ENCODE measurements around the gene MED27.
A peak's percentile ranks its signal among the peaks of the same experiment; 100 is the strongest.

MED27 gene

GRCh38 chr9:132079391-132080091, at the start of gene MED27:
MED27 (minus strand) TSS chr9:132079867; CDS start chr9:132079844, 23 bp downstream.
- peak; percentile 90 for DNase-seq (ENCODE audit: low read depth in 2 of 2)

DNA sequence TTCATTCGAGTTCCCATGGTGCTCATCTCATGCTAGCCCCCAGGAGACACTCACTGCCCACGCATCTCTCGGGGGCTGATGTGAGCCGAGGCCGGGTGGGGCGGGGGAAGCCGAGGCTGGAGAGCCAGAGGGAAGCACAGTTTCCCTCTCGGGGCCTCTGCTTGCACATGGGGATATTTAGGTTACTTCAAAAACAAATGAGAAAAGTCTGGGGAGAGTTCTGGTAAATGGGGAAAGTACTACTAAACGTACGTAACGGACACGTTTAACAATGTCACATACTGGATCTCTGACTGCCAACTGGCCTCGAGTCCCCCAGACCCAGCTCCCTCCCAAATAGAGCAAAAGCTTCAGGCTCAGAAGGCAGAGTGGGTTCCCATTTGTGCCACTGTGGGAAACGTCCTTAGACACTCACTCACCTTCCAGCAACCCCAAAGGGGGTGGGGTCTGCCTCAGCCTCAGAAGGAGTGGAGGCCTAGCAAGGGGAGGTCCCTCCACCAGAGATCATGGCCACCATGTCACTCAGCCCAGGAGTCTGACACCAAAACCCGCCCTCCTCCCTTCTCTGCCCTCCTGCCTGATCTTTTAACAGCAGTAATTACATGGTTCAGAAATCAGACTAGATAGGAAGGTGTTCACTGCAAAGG, 48.3 kb upstream of the MED27 start:
- DNase-seq (ENCODE audit: low read depth in 2 of 2): no peak

DNA sequence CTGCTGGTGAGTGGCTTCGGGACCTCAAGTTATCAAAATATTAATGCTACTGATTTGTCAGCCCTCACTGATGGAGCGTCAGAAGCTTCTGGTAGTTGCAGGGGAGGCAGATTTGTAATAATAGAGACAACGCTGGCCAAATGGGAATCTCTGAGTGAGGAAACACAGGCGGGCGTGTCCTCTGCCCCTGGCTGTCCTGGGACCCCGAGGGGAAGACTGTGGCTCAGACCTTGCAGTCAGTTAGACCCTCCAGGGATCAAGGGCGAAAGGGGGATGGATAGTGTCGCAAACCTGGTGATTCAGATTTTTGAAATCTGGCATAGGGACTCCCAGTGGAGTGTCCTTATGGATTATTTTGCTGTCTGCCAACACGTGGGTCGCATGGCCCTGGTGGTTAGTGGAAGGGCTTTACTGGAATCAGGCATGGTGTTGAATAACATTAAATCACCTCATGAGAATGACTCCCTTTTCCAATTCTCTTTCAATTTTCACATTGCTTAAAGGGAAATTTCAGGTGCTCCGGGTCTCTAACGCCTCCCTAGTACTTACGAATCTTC, 47.1 kb upstream of the MED27 start:
- DNase-seq (ENCODE audit: low read depth in 2 of 2): no peak

DNA sequence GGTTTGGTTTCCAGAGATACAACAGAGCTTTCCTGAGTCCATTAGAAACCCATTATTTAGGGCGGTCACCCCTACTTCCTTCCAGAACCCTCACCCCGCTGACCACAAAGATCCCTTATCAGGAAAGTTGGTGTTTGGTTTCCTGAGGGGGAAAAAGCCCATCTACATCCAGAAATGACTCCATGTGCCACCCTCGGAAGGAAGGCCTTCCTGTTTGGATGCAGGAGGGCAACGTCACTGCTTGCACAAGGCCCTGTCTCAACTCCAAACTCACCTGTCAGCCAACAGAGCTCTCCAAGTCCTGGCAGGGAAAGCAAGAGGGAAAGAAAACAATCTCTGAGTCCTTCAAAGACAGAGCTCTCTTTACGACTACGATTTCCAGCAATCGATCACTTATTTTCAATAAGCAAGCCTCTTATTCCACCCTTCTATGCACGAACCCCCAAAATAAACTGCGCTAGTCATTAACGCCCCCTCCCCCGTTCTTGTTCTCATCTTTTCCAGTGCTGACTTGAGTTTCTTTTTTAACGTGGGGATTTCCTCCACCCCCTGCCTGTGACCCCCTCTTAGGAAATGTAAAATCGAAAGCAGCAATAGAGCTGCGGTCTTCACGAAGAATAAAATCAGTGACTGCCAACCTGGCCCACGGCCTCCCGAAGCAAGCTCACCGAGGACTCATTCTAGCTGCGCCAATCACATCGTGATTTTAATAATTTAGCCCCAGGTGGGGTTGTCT, 46.4 kb upstream of the MED27 start:
- peak; percentile 1 to 13 for DNase-seq (ENCODE audit: low read depth in 2 of 2)

GRCh38 chr9:132125361-132125760, 45.7 kb upstream of the MED27 start:
- no peak for DNase-seq (ENCODE audit: low read depth in 2 of 2)

GRCh38 chr9:132124800-132125199, 45.1 kb upstream of the MED27 start:
- DNase-seq (ENCODE audit: low read depth in 2 of 2): no peak

DNA sequence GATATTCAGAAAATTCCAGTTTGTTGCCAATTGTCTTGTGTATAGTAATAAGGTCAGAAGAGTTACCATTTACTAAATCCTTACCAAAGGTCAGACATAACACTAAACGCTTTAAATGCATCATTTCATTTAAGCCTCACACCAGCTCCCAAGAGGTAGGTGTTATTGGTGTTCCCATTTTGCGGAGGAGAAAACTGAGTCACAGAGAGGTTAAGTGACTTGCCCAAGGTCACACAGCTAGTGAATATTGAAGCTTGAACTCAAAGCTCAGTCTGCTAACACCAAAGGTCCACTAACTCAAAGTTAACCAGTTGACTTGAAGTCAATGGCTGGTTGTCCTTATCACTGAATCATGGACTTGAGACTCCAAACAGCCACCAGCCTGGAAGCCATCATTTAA, 41.4 kb upstream of the MED27 start:
- no peak for DNase-seq (ENCODE audit: low read depth in 2 of 2)

DNA sequence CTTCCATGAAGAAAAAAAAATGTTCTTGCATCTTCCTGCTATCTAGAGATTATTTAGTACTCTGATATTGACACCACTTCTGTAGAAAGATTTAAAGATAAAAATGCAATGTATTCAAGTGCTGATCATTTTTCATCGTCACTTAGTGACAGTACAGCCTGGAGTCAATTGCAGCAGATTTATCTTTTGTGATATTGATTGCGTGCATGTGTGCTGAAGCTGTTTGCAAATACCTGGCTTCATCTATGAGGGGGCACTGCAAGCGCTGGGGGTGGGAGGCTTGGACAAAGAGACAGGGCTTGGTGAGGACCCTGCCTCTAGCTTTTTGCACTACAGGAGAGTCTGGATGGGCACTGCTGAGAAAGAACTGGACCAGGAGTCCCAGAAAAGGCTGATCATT, 38.0 kb upstream of the MED27 start:
- no peak for DNase-seq (ENCODE audit: low read depth in 2 of 2)

- no peak for DNase-seq (ENCODE audit: low read depth in 2 of 2)
Observed at GRCh38 chr9:132116583-132116982, 36.9 kb upstream of the MED27 start.

DNA sequence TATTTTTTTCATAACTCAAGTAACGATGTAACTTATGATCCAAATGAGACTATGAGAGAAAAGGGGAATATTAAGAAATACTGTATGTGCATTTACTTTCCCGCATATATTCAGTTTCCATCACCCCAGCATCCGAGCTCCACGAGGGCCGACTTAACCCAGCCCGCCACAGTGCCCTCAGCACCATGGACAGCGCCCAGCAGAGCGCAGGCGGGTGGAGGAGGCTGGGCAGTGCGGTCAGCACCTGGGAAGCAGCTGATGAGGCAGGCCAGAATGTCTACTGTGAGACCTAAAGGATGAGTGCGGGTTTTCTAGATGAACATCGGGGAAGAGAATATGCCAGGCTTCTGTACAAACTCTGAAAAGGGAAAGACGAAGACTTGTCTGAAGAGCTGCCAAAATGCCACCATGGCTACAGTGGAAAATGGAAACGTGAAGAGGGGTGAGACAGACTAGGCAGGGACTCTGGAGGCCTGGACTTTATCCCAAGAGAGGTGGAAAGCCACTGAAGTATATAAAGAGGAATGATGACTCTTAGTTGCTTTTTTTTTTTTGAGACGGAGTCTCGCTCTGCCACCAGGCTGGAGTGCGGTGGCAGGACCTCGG, 34.5 kb upstream of the MED27 start:
- DNase-seq (ENCODE audit: low read depth in 2 of 2): no peak

DNA sequence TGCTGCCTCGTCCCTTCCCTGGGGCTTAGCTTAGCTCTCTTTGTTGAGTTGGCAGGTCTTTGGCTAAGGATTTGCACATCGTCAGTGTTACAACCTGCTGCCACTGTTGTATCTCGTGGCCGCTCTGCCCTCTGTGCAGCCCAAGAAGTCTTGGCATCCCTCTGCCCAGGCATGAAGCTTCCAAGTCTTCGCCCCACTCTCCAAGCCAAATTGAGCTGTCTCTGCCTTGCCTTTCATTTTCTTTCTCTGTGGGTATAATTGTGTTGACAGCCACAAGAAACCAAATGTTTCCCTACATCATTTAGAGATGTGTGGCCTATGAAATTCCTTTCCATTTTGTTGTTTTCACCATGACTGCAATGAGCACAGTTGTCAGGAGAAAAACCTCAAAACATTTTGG, 29.6 kb upstream of the MED27 start:
- DNase-seq (ENCODE audit: low read depth in 2 of 2): no peak

- DNase-seq (ENCODE audit: low read depth in 2 of 2): no peak
Observed at GRCh38 chr9:132108728-132109127, 29.1 kb upstream of the MED27 start.

GRCh38 chr9:132099741-132100407, 20.2 kb upstream of the MED27 start:
- no peak for DNase-seq (ENCODE audit: low read depth in 2 of 2)

DNA sequence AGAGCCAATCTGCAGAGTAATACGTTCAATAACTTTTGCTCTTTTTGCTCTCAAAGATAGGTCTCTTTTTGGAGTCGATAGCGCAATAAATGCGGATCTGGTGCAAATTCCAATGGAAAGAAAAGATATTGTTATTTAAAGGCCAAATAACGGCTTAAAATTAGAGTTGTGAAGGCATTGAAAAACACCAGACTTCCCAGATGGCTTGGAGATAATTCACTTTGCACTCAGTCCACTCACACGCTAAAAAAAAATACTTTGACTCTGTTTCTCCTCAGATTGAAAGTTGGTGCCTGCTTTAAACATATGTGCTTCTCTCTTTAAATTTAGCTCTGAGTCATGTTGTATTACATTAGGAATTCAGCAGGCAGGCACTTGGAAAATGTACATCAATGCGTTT, 19.5 kb upstream of the MED27 start:
- DNase-seq (ENCODE audit: low read depth in 2 of 2): no peak

DNA sequence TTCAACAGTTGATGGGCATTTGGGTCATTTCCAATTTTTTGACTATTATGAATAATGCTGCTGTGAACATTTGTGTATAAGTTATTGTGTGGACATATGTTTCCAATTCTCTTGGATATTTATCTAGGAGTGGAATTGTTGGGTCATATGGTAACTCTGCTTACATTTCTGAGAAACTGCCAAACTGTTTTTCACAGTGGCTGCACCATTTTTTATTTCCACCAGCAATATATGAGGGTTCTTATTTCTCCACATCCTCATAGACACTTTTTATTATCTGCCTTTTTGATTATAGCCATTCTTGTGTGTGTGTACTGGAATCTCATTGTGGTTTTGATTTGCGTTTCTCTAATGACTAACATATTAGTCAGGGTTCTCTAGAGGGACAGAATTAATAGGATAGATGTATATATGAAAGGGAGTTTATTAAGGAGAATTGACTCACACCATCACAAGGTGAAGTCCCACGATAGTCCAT, 14.7 kb upstream of the MED27 start:
- no peak for DNase-seq (ENCODE audit: low read depth in 2 of 2)

GRCh38 chr9:132090771-132091170, 11.1 kb upstream of the MED27 start:
- DNase-seq (ENCODE audit: low read depth in 2 of 2): no peak

DNA sequence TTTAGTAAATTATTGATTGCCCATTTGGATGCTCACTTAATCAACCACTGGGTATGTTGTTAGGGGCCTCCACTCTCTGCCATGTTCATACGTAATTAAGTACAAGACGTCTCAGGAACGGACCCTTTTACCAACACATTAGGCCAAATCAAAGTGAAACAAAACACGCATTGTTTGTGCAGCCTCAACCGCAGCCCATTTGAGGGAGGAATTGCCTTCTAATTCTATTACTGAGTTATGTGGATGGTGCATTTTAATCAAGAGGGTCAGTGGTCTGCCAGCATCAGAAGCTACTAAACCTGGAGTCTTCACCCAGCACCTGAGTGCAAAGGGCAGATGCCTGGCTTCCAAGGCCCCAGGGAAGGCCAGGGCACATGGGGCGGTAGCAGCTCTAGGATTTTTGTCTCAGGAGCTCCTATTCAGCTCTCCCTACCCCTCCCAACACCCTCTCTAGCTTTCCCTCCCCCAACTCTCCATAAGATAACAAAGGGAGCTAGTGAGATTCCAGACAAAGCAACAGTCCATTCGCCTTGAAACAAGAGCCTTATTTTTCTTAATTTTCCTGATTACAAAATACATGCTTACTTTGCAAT, 7.9 kb upstream of the MED27 start:
- DNase-seq (ENCODE audit: low read depth in 2 of 2): no peak

- DNase-seq (ENCODE audit: low read depth in 2 of 2): no peak
Observed at GRCh38 chr9:132082188-132082587, 2.5 kb upstream of the MED27 start.

DNA sequence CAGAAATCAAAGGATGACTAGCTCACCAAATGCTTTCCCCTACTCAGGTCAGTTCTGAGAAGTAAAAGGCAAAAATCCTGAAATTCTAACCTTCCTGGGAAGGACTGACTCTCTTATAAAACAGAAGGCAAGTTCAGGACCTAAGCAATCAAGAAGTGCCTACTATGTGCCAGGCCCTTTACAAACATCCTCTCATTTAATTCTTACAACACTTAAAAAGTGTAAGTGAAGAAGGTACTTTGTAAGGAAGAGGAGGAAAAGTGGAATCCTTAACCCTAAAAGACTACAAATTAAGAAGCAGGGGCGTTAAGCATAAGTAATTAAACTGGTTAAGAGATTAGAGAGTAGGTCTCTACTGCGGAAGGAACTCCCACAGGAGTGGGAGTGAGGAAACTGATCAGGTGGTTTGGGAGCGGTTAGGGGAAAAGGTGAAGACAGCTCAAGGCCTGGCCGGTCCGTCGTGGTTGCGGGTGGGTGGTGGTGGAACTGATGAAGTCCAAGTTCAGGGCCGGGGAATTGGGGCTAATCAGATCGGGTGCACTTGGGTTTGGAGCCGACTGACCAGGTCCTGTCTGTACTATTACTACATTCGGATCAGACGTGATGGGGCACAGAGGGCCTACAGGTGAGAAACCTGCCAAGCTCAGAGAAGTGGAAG, 839 bp downstream of the MED27 start:
- DNase-seq (ENCODE audit: low read depth in 2 of 2): no peak

- no peak for DNase-seq (ENCODE audit: low read depth in 2 of 2)
Observed at GRCh38 chr9:132077881-132078698, 1.6 kb downstream of the MED27 start.

Measured in activated CD8-positive, alpha-beta memory T cell treated with anti-CD3 and anti-CD28 coated beads for 4 hours (primary cell).